Measurements from ENCODE around the gene EPB41.
A peak's percentile ranks its signal among the peaks of the same experiment; 100 is the strongest.

EPB41 gene

GRCh38 chr1:29029667-29030066 is 115.3 kb downstream of the EPB41 start:
- Histone ChIP-seq H2AFZ (ENCODE audit: low read depth) (no peak overlapping the region), H3K4me3 (IDR thresholded peaks at IDR 0.05; ENCODE audit: insufficient read depth, low read depth, low read length) (no peak overlapping the region), H3K27ac (no peak overlapping the region), H3K9ac (no peak overlapping the region), H4K20me1 (ENCODE audit: insufficient read depth) (no peaks in the 10 kb centered on the region), H3K4me2 (no peak overlapping the region), H3K79me2 (ENCODE audit: insufficient read depth, low read depth) (no peaks in the 10 kb centered on the region), H3K27me3 (ENCODE audit: insufficient read depth, low read depth) (no peaks in the 10 kb centered on the region), H3K36me3 (ENCODE audit: insufficient read depth) (no peaks in the 10 kb centered on the region), H3K4me1 (ENCODE audit: low read depth, poor library complexity, severe bottlenecking) (no peaks in the 10 kb centered on the region)
- no peak for TF ChIP-seq CTCF (conservative IDR thresholded peaks at IDR 0.05; ENCODE audit: low read depth, low read length)

GRCh38 chr1:29032841-29033240 is 118.5 kb downstream of the EPB41 start:
- H3K79me2 ChIP-seq (ENCODE audit: insufficient read depth, low read depth) = no peaks in the 10 kb centered on the region
- H3K4me1 ChIP-seq (ENCODE audit: low read depth, poor library complexity, severe bottlenecking) = no peaks in the 10 kb centered on the region
- no peak overlapping the region for H3K4me3 ChIP-seq (IDR thresholded peaks at IDR 0.05; ENCODE audit: insufficient read depth, low read depth, low read length)

GRCh38 chr1:29033829-29034466 is 119.6 kb downstream of the EPB41 start:
- no peaks in the 10 kb centered on the region for H3K4me1 ChIP-seq (ENCODE audit: low read depth, poor library complexity, severe bottlenecking)
- no peaks in the 10 kb centered on the region for H3K36me3 ChIP-seq (ENCODE audit: insufficient read depth)
- no peaks in the 10 kb centered on the region for H4K20me1 ChIP-seq (ENCODE audit: insufficient read depth)
- H3K27me3 ChIP-seq (ENCODE audit: insufficient read depth, low read depth) = no peaks in the 10 kb centered on the region
- no peak overlapping the region for H2AFZ ChIP-seq (ENCODE audit: low read depth)
- no peak overlapping the region for H3K9ac ChIP-seq
- TF ChIP-seq CTCF (conservative IDR thresholded peaks at IDR 0.05; ENCODE audit: low read depth, low read length) = peak; percentile 81
- H3K4me2 ChIP-seq = no peak overlapping the region
- no peak overlapping the region for H3K27ac ChIP-seq
- H3K79me2 ChIP-seq (ENCODE audit: insufficient read depth, low read depth) = no peaks in the 10 kb centered on the region
- H3K4me3 ChIP-seq (IDR thresholded peaks at IDR 0.05; ENCODE audit: insufficient read depth, low read depth, low read length) = no peak overlapping the region

More at GRCh38 chr1:29032841-29033240, 118.5 kb downstream of the EPB41 start:
- Histone ChIP-seq H3K4me2 (no peak overlapping the region), H3K27me3 (ENCODE audit: insufficient read depth, low read depth) (no peaks in the 10 kb centered on the region), H3K9ac (no peak overlapping the region), H3K27ac (no peak overlapping the region), H4K20me1 (ENCODE audit: insufficient read depth) (no peaks in the 10 kb centered on the region), H3K36me3 (ENCODE audit: insufficient read depth) (no peaks in the 10 kb centered on the region), H2AFZ (ENCODE audit: low read depth) (no peak overlapping the region)
- no peak for TF ChIP-seq CTCF (conservative IDR thresholded peaks at IDR 0.05; ENCODE audit: low read depth, low read length)

- no peak overlapping the region for H3K9ac ChIP-seq
- H3K27ac ChIP-seq = no peak overlapping the region
- no peaks in the 10 kb centered on the region for H4K20me1 ChIP-seq (ENCODE audit: insufficient read depth)
- no peak overlapping the region for H2AFZ ChIP-seq (ENCODE audit: low read depth)
- H3K4me3 ChIP-seq (IDR thresholded peaks at IDR 0.05; ENCODE audit: insufficient read depth, low read depth, low read length) = no peak overlapping the region
- no peaks in the 10 kb centered on the region for H3K79me2 ChIP-seq (ENCODE audit: insufficient read depth, low read depth)
- no peaks in the 10 kb centered on the region; the same call in 1 of the 2 replicates for H3K36me3 ChIP-seq (ENCODE audit: insufficient read depth)
- H3K27me3 ChIP-seq (ENCODE audit: insufficient read depth, low read depth) = no peaks in the 10 kb centered on the region
- no peak overlapping the region for H3K4me2 ChIP-seq
- no peaks in the 10 kb centered on the region for H3K4me1 ChIP-seq (ENCODE audit: low read depth, poor library complexity, severe bottlenecking)
- no peak for TF ChIP-seq CTCF (conservative IDR thresholded peaks at IDR 0.05; ENCODE audit: low read depth, low read length)
Observed at GRCh38 chr1:29043274-29043965, 129.1 kb downstream of the EPB41 start.

All from KMS-11 (cell line).